Astrocyte (in vitro differentiated cells and primary cell): ENCODE data around the gene PIP4K2A. TPM values are rescaled to one million over a fixed set of nuclear protein-coding genes. Genes with fewer than 3 reads are reported as not detected.

ENCODE experiments used
- DNase-seq: peaks from one replicate; pipeline ENCODE4 v3.0.0-alpha.2; 2010; ENCODE audit warnings: low read depth
- FAIRE-seq: peaks from 2 replicates; lab custom pipeline; 2011; peaks lifted over from hg19 to GRCh38; lab: Jason Lieb, UNC
- H2AFZ ChIP-seq: 2 replicates; pipeline ENCODE4 v1.6.0; 2012; ENCODE audit warnings: low read depth, low read length, inconsistent platforms
- H3K27ac ChIP-seq: 2 replicates; pipeline ENCODE4 v1.5.1; 2011; ENCODE audit warnings: low read depth, low read length, inconsistent platforms
- H3K27me3 ChIP-seq: 2 replicates; pipeline ENCODE4 v1.6.0; 2011; ENCODE audit warnings: low read length, inconsistent platforms; ENCODE audit not compliant: insufficient read depth
- H3K36me3 ChIP-seq: 2 replicates; pipeline ENCODE4 v1.5.1; 2011; ENCODE audit warnings: low read length, inconsistent platforms; ENCODE audit not compliant: insufficient read depth
- H3K4me1 ChIP-seq: 2 replicates; pipeline ENCODE4 v1.5.1; 2011; ENCODE audit warnings: low read length, inconsistent platforms; ENCODE audit not compliant: insufficient read depth
- H3K4me2 ChIP-seq: 2 replicates; pipeline ENCODE4 v1.6.0; 2012; ENCODE audit warnings: low read length, inconsistent platforms
- H3K4me3 ChIP-seq: 2 replicates; pipeline ENCODE4 v1.5.1; 2011; ENCODE audit warnings: low read depth, mild to moderate bottlenecking, low read length, inconsistent platforms; ENCODE audit not compliant: insufficient read depth
- H3K79me2 ChIP-seq: 2 replicates; pipeline ENCODE4 v1.6.0; 2012; ENCODE audit warnings: mild to moderate bottlenecking, low read length, inconsistent platforms; ENCODE audit not compliant: insufficient read depth
- H3K9ac ChIP-seq: 2 replicates; pipeline ENCODE4 v1.6.0; 2012; ENCODE audit warnings: mild to moderate bottlenecking, low read length, inconsistent platforms
- H3K9me3 ChIP-seq: 2 replicates; pipeline ENCODE4 v1.5.1; 2012; ENCODE audit warnings: low read depth, mild to moderate bottlenecking, low read length, inconsistent platforms; ENCODE audit not compliant: insufficient read depth
- H4K20me1 ChIP-seq: 2 replicates; pipeline ENCODE4 v1.6.0; 2012; ENCODE audit warnings: low read length, inconsistent platforms; ENCODE audit not compliant: insufficient read depth
- H3K27ac Mint-ChIP-seq: one replicate; pipeline ENCODE4 v1.8.0; 2021; ENCODE audit warnings: mild to moderate bottlenecking, mixed read lengths; ENCODE audit not compliant: unreplicated experiment
- H3K27me3 Mint-ChIP-seq: one replicate; pipeline ENCODE4 v1.8.0; 2021; ENCODE audit warnings: low read depth, mixed read lengths; ENCODE audit not compliant: unreplicated experiment
- H3K36me3 Mint-ChIP-seq: one replicate; pipeline ENCODE4 v1.8.0; 2021; ENCODE audit warnings: low read depth, mixed read lengths; ENCODE audit not compliant: unreplicated experiment
- H3K4me1 Mint-ChIP-seq: one replicate; pipeline ENCODE4 v1.8.0; 2021; ENCODE audit warnings: low read depth, mixed read lengths; ENCODE audit not compliant: unreplicated experiment
- H3K4me3 Mint-ChIP-seq: one replicate; pipeline ENCODE4 v1.8.0; 2021; ENCODE audit warnings: mild to moderate bottlenecking, moderate library complexity, mixed read lengths; ENCODE audit not compliant: unreplicated experiment
- H3K9me3 Mint-ChIP-seq: one replicate; pipeline ENCODE4 v1.8.0; 2021; ENCODE audit warnings: mild to moderate bottlenecking, mixed read lengths; ENCODE audit not compliant: unreplicated experiment
- EZH2 ChIP-seq: IDR thresholded peaks from 2 replicates; pipeline ENCODE4 v1.6.1; 2012; ENCODE audit warnings: mild to moderate bottlenecking, low read length, inconsistent platforms; ENCODE audit not compliant: insufficient read depth
- total RNA-seq: library from RNA; stranded (reverse); gene quantifications from 2 replicates; pipeline ENCODE4 v1.2.1, GENCODE V29; 2021
- TF ChIP-seq, protein P1 (sequence below): IDR thresholded peaks from 2 replicates; pipeline ENCODE4 v1.5.1; 2011; ENCODE audit warnings: low read depth, mild to moderate bottlenecking, inconsistent platforms, low read length, moderate library complexity; ENCODE audit not compliant: insufficient read depth

PIP4K2A gene
- total RNA-seq, 1 donor from 2014 or later = 36.8 TPM

DNA sequence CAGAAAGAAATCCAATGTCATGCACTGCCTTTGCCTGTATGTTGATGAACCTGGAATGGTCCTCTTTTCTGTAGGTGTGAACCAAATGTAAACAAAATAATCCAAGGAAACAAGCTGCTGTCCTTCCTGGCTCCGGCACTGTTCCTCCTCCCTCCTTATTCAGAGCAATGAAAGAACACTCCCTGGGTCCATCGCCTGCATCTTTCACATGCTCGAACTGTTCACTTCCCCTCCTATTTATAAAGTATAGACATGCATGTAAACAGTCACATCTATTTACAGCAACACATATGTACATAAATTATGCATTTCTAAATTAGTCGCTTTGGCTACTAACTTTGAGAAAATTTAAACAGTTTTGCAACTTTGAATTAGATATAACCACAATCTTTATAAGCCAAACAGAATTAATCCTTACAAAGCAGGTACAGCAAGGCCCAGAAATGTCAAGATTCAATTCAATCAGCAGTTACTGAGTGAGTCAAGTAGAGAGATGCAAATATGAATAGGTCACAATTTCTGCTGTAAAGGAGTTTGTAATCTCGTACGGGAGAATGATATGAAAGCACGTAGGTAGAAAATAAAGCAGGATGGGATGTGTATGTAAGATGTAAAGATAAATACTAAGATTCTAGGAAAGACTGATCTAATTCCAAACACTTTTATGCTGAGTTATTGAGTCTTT lies 162.6 kb downstream of the PIP4K2A start:
- TF ChIP-seq, protein P1, sequence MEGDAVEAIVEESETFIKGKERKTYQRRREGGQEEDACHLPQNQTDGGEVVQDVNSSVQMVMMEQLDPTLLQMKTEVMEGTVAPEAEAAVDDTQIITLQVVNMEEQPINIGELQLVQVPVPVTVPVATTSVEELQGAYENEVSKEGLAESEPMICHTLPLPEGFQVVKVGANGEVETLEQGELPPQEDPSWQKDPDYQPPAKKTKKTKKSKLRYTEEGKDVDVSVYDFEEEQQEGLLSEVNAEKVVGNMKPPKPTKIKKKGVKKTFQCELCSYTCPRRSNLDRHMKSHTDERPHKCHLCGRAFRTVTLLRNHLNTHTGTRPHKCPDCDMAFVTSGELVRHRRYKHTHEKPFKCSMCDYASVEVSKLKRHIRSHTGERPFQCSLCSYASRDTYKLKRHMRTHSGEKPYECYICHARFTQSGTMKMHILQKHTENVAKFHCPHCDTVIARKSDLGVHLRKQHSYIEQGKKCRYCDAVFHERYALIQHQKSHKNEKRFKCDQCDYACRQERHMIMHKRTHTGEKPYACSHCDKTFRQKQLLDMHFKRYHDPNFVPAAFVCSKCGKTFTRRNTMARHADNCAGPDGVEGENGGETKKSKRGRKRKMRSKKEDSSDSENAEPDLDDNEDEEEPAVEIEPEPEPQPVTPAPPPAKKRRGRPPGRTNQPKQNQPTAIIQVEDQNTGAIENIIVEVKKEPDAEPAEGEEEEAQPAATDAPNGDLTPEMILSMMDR = no peak
- TF ChIP-seq EZH2 = no peak
- no peaks in the 10 kb centered on the region for H3K27me3 Mint-ChIP-seq
- no peak overlapping the region for H3K4me2 ChIP-seq
- H3K9me3 ChIP-seq = no peaks in the 10 kb centered on the region
- no peaks in the 10 kb centered on the region for H3K79me2 ChIP-seq
- peaks cover 5% of the 10 kb centered on the region for H3K36me3 ChIP-seq
- FAIRE-seq (no peak), DNase-seq (no peak)
- H3K4me3 Mint-ChIP-seq = no peak overlapping the region
- H2AFZ ChIP-seq = no peak overlapping the region
- peaks cover 14% of the 10 kb centered on the region for H3K4me1 ChIP-seq
- H3K27ac Mint-ChIP-seq = no peak overlapping the region
- H3K4me1 Mint-ChIP-seq = no peaks in the 10 kb centered on the region
- H3K27ac ChIP-seq = no peak overlapping the region
- H3K36me3 Mint-ChIP-seq = peaks cover 3% of the 10 kb centered on the region
- no peaks in the 10 kb centered on the region for H3K9me3 Mint-ChIP-seq
- no peak overlapping the region for H3K4me3 ChIP-seq
- H4K20me1 ChIP-seq = no peaks in the 10 kb centered on the region
- H3K27me3 ChIP-seq = no peaks in the 10 kb centered on the region
- H3K9ac ChIP-seq = no peak overlapping the region

DNA sequence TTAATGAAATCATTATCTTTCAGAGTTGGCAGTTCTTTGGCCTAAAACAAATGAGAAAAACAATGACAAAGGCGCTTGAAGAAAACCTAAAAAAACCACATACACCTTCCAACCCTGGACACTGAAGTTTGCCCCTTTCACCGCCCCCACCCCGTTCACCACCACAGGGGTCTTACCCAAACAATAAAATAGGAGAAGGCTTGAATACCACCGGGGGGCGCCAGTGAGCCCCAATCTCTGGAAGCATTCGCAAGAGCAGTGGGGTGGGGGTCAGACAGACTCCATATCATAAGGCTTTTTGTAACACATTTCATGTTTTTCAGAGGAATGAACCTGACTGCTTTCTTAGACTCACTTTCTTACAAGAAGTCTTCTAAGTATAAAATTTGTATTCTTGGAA lies 163.6 kb downstream of the PIP4K2A start:
- no peak overlapping the region for H3K27ac Mint-ChIP-seq

DNA sequence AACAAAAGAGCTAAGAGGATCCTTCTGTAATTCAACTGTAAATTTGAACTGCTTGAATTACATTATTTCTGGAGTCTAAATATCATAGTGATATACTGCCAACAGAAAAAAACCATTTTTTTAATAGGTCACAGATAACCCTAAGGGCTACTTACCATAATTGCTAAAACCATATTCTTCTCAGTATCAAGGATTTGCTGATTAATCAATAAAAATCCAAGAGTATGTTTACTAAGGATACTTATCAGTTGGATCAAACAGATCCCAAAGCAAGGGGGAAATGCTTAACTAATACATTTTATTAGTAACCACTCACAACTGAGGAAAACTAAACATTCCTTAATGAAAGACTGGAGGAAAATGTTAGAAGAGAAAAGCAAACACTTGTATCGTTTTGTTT lies 166.0 kb downstream of the PIP4K2A start:
- no peaks in the 10 kb centered on the region for H3K27me3 Mint-ChIP-seq
- Histone ChIP-seq H3K27me3 (no peaks in the 10 kb centered on the region), H3K4me3 (no peak overlapping the region), H2AFZ (no peak overlapping the region), H3K36me3 (peaks cover 5% of the 10 kb centered on the region), H3K4me1 (no peaks in the 10 kb centered on the region), H3K4me2 (no peak overlapping the region), H3K79me2 (no peaks in the 10 kb centered on the region), H3K9me3 (no peaks in the 10 kb centered on the region), H4K20me1 (no peaks in the 10 kb centered on the region), H3K9ac (no peak overlapping the region), H3K27ac (no peak overlapping the region)
- H3K9me3 Mint-ChIP-seq = peaks cover 2% of the 10 kb centered on the region
- H3K36me3 Mint-ChIP-seq = peaks cover 15% of the 10 kb centered on the region
- no peak overlapping the region for H3K27ac Mint-ChIP-seq
- no peak for DNase-seq
- no peaks in the 10 kb centered on the region for H3K4me1 Mint-ChIP-seq
- FAIRE-seq = no peak
- H3K4me3 Mint-ChIP-seq = no peak overlapping the region
- TF ChIP-seq, protein P1 = no peak
- no peak for TF ChIP-seq EZH2

More for the DNA sequence above, 163.6 kb downstream of the PIP4K2A start:
- H3K9me3 ChIP-seq = no peaks in the 10 kb centered on the region
- no peaks in the 10 kb centered on the region for H3K27me3 ChIP-seq
- no peak overlapping the region for H3K9ac ChIP-seq
- H3K4me1 Mint-ChIP-seq = no peaks in the 10 kb centered on the region
- no peak for TF ChIP-seq EZH2
- TF ChIP-seq, protein P1 = peak; percentile 46
- peaks cover 14% of the 10 kb centered on the region for H3K4me1 ChIP-seq
- no peak overlapping the region for H2AFZ ChIP-seq
- no peak overlapping the region for H3K4me2 ChIP-seq
- no peaks in the 10 kb centered on the region for H4K20me1 ChIP-seq
- H3K36me3 ChIP-seq = peaks cover 5% of the 10 kb centered on the region
- no peak for FAIRE-seq
- peaks cover 7% of the 10 kb centered on the region for H3K36me3 Mint-ChIP-seq
- no peak overlapping the region for H3K27ac ChIP-seq
- no peak overlapping the region for H3K4me3 ChIP-seq
- DNase-seq = no peak
- no peak overlapping the region for H3K4me3 Mint-ChIP-seq
- no peaks in the 10 kb centered on the region for H3K79me2 ChIP-seq
- peaks cover 1% of the 10 kb centered on the region for H3K9me3 Mint-ChIP-seq
- H3K27me3 Mint-ChIP-seq = no peaks in the 10 kb centered on the region
